HG03039 (cell line): ENCODE measurements around the gene PREB.

Experiments used
- ATAC-seq: cut with Tn5 transposase; IDR thresholded peaks from one replicate; pipeline ENCODE4 v1.9.1; 2021; ENCODE audit warnings: mild to moderate bottlenecking, moderate library complexity; ENCODE audit not compliant: unreplicated experiment

Gene PREB

DNA sequence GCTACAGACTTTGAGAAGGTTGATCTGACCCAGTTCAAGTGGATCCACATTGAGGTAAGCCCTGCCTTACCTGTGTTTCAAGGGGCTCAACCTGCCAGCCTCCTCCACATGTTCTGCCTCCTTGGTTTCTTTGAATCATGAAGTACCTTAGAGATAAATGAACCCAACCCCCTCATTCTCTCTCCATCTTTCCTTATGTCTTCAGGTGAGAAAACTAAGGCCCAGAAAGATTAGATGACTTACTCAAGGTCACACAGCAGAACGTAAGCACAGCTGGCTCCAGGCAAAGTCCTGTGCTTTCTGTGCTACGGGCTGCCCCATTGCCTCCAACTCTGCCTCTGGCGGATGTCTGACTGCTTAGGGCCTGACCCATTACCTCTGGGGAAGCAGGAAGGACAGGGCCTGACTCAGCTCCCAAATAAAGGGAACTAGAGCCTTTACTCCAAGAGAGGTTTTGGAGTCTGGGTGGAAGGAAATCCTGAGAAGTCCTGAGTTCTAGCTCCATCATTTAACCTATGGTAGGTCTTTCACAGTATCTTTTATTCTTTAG is 37.6 kb downstream of the PREB start:
- ATAC-seq = no peak

DNA sequence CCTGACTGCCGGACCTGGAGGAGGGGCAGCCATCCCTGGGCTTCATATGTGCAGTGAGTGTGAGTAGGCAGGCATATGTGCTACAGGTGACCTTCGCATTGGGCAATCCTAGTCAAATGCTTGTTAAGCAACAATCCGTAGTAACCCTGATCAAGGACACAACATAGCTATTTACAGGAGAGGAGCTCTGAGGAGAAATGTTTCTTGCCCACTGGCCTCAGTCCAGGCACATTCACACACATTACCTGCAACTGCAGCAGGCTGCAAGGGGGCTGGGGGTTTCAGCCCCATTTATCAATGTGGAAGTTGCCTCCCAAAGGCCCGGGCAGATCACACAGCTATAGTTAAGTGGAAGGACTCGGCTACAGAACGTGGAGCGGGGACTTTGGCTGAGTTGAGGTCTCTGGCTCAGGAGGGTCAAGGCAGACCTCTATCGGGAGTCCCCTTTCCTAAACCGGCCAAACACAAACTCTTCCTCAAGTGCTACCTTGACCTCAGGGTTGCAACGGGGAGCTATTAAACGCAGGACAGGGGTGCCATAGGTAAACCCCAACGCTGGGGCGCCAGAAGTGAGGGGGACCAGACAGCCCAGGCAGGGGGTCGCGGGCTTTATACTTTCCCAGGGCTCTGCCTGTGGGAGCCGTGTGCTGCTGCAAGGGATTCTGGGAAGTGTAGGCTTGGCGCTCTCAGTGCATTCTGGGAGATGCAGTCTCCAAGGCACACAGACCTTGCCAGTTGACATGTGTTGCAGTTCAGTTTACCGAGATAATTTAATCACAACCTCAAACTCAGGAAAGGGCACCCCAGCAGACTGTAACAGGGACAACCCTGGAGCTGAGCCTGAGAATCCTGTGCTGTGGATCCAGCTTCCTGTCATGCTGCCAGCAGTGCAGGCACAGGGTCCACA is 38.4 kb downstream of the PREB start:
- no peak for ATAC-seq

GRCh38 chr2:27095427-27095744 is 39.0 kb downstream of the PREB start:
- no peak for ATAC-seq

DNA sequence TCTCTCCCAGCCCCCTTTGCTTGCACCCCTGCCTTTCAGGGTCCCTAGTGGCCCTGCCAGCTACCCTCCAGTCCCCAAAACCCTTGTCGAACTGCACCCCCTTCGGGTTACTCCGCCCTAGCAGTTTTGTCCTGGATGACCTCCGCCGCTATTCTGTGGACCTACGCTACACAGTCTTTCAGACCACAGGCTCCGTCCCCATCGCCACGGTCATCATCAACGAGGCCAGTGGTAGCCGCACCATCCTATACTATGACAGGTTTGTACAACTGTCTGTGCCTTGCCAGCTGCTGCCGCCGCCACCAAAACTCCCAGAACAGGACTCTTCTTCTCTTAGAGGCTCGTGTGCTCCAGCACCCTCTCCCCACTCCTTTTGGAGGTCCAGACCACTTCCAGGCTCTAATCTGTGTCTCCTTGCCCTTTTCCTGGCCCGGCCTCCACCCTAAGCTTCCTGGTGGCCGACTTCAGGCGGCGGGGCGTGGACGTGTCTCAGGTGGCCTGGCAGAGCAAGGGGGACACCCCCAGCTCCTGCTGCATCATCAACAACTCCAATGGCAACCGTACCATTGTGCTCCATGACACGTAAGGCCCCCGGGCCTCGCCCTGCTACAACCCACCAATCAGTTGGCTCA is 40.0 kb downstream of the PREB start:
- no peak for ATAC-seq

DNA sequence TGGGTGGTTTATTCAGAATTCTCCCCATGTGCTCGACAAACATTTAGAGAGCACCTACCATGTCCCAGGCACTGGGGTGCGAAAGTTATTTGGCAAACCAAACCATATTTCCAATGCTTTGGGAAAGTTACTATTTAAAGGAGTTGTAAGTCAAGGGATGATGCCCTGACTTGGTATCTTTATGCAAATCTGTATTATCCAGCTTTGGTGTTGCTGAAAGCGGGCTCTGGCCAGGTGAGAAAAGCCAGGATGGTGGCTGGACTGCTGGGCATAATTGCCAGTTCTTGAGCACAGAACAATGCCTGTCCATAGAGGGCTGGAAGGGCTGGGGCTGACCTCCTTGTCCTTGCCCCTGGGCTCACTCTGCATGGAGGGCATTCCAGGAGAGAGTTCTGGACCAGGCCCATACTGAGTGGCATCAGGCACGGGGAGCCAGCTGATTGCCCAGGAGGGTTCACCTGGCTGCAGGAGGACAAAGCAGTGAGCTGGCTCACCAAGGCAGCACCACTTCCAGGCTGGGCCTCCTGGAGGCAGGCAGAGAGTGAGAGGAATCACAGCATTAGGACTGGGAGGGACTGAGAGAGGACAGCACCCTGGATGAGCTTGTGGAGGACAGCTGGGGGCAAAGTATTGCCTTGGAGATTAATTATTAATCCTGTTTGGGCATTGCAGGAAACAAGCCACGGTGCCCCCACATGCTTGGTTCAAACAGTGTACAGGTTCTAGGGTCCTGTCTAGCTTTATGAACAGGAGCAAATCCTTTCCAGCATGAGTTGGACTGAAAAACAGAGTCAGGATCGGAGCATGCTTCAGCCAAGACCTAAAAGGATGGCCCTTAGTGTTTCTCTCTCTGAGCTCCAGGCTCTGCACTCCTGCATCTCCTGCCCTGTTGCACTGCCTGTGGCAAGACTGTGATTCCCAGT is 40.7 kb downstream of the PREB start:
- ATAC-seq = no peak

- no peak for ATAC-seq
Observed at GRCh38 chr2:27092696-27093429, 41.6 kb downstream of the PREB start.

DNA sequence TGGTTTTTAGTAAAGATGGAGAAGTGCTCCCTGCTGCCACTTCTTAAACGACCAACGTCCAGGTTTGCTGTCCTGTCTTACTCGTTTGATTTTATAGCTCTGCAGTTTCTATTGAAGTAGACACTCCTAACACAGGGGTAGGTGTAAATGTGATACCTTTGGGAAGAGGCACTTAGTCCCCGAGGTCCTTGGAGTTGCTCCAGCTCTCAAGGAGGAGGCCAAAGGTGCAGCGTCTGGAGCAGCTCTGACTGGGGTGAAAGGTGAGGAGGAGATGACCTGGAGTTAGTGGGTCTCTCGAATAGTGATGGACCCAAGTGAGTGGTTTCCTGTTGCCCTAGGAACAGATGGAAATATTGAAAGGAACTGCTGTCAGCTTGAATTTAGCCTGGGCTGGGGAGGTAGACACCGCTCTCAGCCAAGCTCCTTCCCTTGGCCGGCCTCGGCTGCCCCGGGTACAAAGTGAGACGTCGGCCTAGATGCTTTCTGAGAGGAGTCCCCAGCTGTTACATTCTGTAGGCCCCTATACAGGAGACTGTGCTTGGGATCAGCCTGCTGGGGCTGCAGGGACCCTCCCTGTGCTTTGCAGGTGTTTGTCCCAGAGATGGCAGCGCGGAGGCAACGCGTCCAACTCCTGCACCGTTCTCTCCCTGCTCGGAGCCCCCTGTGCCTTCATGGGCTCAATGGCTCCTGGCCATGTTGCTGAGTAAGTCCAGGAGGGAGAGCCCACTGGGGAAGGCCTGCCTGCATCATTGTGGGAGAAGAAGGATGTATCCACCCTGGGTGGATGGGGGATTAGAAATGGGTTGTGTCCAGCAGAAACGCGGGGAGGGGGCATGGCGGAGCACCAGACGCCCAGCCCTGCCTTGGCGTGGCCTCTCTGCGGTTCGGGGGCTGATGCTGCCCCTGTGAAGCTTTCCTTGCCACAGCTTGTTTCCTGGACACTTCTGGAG is 42.4 kb downstream of the PREB start:
- no peak for ATAC-seq

DNA sequence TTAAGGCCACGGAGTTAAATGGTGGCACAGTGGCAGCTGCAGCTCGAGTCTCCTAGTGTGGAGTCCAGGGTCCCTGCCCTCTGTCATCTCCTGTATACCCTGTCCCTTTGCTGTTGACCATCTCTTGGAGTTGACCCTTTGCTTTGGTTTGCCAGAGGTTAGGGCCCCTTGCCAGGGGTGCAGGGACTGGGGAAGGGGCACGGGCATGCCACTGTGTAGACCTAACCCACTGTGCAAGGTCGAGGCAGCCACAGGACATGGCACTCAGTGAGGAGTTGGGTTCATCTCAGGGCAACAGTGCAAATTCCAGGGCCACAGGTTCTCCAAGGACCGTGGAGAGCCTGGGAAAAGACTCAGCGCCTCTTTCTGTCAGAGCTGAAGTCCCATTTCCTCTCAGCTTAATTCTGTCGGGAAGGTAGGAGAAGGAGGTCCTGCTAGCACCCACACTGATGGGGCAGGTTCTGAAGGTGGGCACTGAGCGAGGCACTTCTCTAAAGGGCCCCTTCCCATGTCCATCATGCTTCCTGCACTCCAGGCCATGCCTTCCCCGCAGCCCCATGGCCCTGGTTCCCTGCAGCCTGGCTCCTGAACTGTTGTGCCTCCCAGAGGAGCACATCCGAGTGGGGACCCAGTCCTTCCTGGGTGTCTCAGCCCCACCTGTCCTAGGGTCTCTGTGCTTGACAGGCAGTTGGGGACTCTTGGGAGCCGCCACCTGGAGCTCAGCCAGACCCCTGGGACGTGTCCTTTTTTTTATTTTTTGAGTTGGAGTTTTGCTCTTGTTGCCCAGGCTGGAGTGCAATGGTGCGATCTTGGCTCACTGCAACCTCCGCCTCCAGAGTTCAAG is 45.1 kb downstream of the PREB start:
- no peak for ATAC-seq

- no peak for ATAC-seq
Observed at GRCh38 chr2:27088634-27089033, 45.8 kb downstream of the PREB start.

- no peak for ATAC-seq
Observed at GRCh38 chr2:27087823-27088410, 46.5 kb downstream of the PREB start.

DNA sequence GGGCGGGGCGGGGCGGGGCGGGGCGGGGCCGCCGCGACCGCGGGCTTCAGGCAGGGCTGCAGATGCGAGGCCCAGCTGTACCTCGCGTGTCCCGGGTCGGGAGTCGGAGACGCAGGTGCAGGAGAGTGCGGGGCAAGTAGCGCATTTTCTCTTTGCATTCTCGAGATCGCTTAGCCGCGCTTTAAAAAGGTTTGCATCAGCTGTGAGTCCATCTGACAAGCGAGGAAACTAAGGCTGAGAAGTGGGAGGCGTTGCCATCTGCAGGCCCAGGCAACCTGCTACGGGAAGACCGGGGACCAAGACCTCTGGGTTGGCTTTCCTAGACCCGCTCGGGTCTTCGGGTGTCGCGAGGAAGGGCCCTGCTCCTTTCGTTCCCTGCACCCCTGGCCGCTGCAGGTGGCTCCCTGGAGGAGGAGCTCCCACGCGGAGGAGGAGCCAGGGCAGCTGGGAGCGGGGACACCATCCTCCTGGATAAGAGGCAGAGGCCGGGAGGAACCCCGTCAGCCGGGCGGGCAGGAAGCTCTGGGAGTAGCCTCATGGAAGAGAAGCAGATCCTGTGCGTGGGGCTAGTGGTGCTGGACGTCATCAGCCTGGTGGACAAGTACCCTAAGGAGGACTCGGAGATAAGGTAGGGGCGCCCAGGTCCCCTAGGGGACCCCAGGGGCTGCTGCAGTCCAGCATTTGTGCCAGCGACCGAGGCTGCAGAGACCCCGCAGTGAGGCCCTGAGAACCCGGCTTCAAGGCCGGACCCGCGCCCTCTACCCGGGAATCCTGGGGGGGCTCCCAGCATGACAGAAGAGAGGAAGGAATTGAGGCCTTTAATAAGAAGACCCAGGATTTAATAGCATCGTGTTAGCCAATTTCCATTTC is 47.5 kb downstream of the PREB start, which contains the start of gene KHK:
KHK (plus strand) TSS at position 49 of the 870 bp plus-strand sequence; CDS start at position 537, 488 bp downstream.
- no peak for ATAC-seq

GRCh38 chr2:27086090-27086723 is 48.2 kb downstream of the PREB start:
- peak; percentile 64 for ATAC-seq

- no peak for ATAC-seq
Observed at GRCh38 chr2:27085673-27086089, 48.8 kb downstream of the PREB start.

DNA sequence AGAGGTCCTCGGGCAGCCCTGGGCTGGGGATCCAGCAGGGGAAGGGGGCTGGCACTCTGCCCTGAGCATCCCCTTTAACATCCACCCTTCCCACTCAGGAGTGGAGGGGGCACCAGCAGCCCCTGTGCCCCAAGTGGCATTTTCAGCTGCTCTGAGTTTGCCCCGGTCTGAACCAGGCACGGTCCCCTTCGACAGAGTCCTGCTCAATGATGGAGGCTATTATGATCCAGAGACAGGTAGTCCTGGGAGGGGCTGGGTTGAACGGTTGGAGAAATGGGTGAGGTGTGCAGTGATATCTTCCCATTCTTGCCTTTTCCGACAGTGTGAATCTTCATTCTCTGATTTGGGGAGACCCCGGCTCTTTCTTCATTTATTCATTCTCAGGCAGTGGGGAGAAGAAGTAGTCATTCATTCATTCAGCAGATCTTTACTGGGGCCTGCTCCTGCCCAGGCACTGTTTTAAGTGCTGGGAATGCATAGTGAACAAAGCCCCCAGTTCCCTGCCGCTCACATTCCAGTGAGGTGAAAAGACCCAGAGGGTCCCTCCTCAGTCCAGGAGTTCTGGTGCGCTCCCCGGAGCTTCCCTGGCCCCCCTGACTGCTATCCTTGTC is 49.3 kb downstream of the PREB start:
- no peak for ATAC-seq

DNA sequence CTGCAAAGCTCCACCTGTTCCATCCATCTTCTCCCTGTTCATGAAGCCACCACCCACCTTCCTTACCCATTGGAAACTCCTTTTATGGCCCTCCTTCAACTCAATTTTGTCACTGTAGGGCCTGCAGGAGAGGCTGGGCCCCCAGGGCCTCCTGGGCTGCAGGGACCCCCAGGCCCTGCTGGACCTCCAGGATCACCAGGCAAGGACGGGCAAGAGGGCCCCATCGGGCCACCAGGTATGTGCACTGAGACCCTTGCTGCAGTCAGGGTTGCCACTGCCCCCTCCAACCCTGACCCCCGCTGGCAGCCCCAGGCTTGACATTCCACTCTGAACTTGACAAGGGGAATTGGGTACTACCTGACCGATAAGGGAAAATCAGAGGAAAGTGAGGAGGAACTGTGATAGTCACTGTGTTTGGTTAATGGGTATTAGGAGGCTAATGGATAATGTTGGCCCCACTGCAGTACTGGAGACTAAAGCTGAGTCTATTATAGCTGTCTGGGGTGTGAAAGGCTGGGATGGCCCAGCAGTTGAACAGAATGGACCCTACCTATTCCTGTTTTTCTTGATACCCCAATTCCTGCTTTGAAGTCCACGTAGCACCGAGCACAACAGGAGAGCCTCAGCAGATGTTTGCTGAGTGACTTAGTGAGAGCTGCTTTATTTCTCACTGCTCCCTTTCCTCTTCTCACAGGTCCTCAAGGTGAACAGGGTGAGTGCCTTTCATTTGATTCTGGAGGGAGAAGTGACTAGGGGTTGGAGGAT is 50.0 kb downstream of the PREB start:
- ATAC-seq = no peak
